DMS53 (cell line): Measurements from ENCODE around the gene GTF3C6.
"Not testable (repeated sequence)": the region's sequence is repeated elsewhere in the genome, so short reads cannot be mapped to it uniquely, and the experiment has no call there.

Source experiments
- DNase-seq: peaks from one replicate; lab custom pipeline; 2025; lab: John Stamatoyannopoulos, UW

The GTF3C6 gene

GRCh38 chr6:110979565-110980101, 21.1 kb downstream of the GTF3C6 start:
- no peak for DNase-seq

GRCh38 chr6:110980227-110980626, 21.7 kb downstream of the GTF3C6 start:
- DNase-seq: no peak

- no peak for DNase-seq
Observed at GRCh38 chr6:110980648-110981047, 22.1 kb downstream of the GTF3C6 start.

- peak; percentile 11 for DNase-seq
Observed at GRCh38 chr6:110981202-110981600, 22.7 kb downstream of the GTF3C6 start.

- DNase-seq: no peak
Observed at GRCh38 chr6:110990840-110991576, 32.5 kb downstream of the GTF3C6 start.

GRCh38 chr6:110996691-110997090, 38.2 kb downstream of the GTF3C6 start:
- no peak for DNase-seq

GRCh38 chr6:110999634-111000270, 41.2 kb downstream of the GTF3C6 start:
- peak; percentile 39 for DNase-seq

GRCh38 chr6:111002350-111002749, 43.8 kb downstream of the GTF3C6 start:
- DNase-seq: no peak

GRCh38 chr6:111011360-111012142, 53.0 kb downstream of the GTF3C6 start:
- peak; percentile 58 for DNase-seq

GRCh38 chr6:111012143-111012452, 53.6 kb downstream of the GTF3C6 start:
- DNase-seq: no peak

GRCh38 chr6:111012520-111012919, 54.0 kb downstream of the GTF3C6 start:
- DNase-seq: not testable (repeated sequence)

GRCh38 chr6:111013144-111013915, 54.8 kb downstream of the GTF3C6 start:
- no peak for DNase-seq

- DNase-seq: no peak
Observed at GRCh38 chr6:111015389-111016124, 57.1 kb downstream of the GTF3C6 start.

- not testable (repeated sequence) for DNase-seq
Observed at GRCh38 chr6:111017241-111017640, 58.7 kb downstream of the GTF3C6 start.
